ENCODE measurements around the gene CD247. TPM values are rescaled to one million over a fixed set of nuclear protein-coding genes. Genes with fewer than 3 reads are reported as not detected.
A peak's percentile ranks its signal among the peaks of the same experiment; 100 is the strongest.

The CD247 gene
- total RNA-seq, 1 donor from 2014 or later, result 0.57 TPM

DNA sequence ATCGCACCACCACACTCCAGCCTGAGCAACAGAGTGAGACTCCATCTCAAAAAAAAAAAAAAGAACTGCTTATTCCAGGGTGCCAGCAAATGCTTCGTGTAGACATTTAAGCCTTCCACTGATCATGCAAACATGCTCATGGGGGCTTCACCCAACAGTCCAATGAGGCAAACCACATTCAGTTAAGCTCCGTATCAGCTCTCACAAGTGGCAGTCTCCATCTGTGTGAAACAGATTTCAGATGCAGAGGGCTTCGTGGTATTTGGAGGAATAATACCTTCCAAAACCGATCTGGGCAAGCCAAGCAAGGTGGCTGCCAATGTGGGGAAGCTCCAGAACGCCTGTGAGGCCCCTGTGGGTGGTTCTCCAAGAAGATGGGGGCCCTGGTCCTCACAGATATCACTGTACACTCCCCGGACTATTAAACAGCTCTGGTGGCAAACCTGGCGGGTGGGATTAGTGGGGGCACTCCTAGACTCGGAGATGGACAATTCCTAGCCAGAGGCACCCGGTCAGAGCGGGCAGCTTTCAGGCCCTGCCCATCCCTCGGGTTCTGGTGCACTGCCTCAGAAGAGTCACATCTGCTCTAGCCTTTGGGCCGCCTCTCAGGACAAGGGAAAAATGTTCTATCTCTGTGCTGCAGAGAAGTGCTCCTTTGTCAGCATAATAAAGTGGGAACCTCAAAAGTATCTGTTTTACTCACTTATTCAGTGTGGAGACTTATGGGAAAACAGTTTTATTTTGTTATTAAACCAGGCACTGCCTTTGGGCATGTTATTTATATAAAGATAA lies 25.1 kb upstream of the CD247 start:
- DNase-seq, result no peak
- intact Hi-C loops (cut with micrococcal nuclease), result no loop called here
- peak; percentile 30 for ATAC-seq

DNA sequence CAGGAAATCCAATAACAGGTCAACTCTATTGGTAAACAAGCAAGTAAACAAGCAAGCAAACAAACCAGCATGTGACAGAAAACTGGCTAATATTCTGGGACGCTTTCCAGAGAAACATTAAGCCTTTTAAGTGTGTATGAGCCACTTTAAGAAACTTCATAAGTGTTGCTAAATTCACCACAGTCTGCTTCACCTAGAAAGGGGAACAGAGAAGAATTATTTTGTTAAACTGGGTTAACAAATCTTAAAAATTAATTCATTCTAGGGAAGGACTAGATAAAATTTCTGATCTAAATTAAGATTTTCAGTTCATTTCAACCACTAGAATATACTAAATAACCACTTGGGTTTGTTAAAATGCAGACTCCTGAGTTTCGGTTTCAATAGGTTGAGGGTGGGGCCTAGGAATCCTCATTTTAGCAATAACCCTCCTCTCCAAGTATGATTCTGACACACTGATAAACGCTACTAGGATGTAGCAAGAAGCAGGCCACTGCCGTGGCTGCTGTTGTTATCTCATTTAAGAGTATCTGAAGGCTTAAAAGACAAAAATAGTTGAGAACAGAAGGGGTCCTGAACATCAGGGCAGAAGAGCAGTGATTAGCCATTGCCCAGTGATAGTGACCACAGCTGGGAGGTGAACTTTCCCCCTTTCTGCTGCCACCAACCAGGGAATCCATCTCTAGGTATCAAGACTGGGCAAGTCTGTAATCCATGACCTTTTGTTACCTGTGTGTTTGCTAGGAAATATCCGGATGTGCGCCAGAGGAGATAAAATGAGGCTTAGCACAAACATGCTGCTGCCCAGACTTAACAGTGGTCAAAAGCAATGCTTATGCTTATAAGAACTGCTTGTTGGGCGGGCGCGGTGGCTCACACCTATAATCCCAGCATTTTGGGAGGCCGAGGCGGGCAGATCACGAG lies 24.0 kb upstream of the CD247 start:
- intact Hi-C loops (cut with micrococcal nuclease), result no loop called here
- no peak for ATAC-seq
- DNase-seq, result no peak

DNA sequence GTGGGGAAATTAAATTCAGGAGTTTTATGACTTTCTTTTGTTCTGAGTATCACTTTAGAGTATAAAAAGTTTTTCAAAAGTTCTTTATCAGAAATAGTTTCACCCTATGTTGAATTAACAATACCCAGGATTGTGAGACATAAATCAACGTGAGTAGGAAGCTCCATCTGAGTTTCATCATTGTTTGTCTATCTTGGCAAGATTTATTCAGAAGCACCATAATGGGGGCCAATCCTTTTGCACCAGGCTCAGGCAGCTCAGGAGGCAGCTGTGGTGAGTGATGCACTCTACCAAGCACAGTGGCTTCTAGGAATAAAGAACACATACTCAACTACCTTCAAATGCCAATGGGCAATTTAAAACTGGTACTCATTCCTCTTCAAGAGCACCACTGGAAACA lies 23.3 kb upstream of the CD247 start:
- ATAC-seq (no peak), DNase-seq (no peak)
- intact Hi-C loops (cut with micrococcal nuclease), result no loop called here

DNA sequence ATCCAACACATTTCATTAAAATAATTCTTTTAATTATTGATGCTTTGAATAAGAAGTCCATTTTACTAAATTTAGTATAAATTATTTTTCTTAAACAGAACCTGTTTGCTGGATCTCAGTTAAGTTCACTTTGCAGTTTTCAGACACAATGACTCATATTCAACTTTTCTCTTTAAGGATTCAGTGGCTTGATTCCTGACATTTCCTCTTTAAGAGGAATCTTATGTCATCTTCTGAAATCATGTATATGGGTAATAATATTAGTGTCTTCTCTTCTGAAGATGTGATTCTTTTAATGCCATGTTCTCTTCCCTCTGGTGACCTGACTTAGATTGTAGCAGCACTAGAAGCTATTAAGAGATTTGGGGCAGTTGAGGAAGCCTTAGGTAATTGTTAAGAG lies 22.7 kb upstream of the CD247 start:
- ATAC-seq (no peak), DNase-seq (no peak)
- intact Hi-C loops (cut with micrococcal nuclease), result no loop called here

DNA sequence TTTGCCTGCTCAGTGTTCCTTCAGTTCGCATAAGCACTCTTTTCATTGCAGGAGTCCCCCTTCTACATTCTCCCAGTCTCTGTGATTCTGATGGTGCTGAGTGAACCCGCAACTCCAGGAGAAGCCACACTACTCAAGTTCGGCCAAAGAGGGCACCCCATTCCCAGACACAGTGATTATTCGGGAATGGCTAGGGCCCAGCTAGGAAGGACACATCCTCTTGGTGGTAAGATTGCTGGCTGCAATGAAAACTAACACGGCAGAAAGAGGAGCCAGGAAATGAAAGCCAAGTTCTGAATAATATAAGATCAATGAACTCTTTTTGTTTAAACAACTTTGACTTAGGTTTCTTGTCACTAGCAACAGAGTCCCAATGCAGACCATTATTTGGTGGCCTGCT lies 20.3 kb upstream of the CD247 start:
- no peak for ATAC-seq
- no peak for DNase-seq
- intact Hi-C loops (cut with micrococcal nuclease), result loop anchor here (10.0 kb wide), 1 partner anchor 474 kb away; no protein-coding TSS in a partner anchor

DNA sequence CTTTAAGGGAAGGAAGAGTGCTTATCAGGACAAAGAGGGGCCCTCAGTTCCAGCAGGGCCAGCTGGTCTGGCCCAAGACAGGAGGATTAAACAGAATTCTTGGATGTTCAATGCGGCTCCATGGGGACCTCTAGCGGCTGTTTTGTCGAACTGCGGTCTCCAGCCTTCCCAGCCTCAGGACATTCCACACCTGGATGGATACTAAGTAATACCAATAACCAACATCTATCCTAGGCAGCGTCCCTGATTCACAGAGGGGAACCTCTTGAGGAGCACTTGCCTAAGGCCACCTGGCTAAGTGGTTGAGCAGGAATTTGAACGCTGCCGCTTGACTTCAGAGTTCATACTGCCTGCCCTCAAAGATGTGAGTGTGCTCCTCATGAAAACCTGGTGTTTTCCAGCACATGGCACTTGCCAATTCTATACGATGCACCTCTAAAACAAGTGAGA lies 15.5 kb upstream of the CD247 start:
- ATAC-seq (peak; percentile 92), DNase-seq (peak; percentile 72)
- intact Hi-C loops (cut with micrococcal nuclease), result loop anchor here (5.0 to 10.0 kb wide), 2 partner anchors 267 to 469 kb away; no protein-coding TSS in a partner anchor

DNA sequence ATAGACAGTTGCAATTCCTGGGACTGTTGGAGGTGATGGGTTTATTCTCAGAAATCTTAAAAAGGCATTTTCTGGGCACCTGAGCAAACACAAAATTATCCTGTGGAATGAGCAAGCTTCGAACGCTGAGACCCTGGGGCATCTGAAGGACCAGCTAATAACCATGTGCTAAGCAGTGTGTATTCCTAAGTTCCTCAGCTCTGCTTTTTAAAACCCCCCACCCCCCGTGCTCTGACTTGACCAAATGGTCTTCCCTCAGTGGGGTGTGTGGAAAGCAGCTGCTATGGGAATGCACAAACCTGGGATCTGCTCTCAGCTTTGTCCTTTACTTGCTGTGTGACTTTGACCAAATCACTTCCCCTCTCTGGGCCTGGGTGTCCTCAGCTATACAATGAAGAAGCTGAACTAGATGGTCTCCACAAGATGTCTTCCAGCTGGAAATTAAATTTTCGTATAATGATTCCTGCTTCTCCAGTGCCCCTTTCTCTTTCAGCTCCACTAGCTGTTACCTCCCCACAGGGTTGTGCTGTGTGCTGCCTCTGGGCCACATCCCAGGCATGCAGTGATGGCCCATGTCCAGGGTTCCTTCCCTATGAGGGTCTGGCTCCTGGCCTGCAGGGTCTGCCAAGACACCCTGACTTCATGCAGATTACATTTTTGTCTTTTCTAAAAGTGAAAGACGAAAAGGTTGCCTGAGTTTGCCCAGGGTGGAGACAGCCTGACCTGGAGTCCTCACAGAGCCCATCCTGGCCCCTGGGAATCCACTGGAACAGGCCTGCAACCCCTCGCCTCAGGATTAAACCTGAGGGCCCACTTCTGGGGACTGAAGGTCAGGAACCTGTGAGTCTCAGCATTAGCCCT lies 14.9 kb upstream of the CD247 start:
- intact Hi-C loops (cut with micrococcal nuclease), result loop anchor here (5.0 to 10.0 kb wide), 2 partner anchors 266 to 468 kb away; no protein-coding TSS in a partner anchor
- peak; percentile 42 for DNase-seq
- ATAC-seq, result peak; percentile 79

DNA sequence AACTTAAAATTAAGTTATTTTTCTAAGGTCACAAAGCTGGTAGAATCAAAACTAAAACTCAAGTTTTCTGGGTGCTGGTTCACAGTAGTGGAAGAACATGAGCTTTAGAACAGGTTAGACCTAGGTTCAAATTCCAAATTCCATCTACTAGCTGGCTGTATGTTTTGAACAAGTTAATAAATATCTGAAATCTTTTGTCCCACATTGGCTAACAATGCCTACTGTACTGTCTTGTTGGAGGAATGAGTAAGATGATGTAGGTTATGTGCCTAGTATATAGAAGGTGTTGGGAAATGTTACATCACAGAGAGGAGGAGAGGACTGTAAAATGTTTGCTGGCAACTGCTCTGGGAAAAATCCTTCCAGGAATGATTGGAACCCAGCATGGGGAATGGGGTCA lies 14.0 kb upstream of the CD247 start:
- DNase-seq (no peak), ATAC-seq (no peak)
- intact Hi-C loops (cut with micrococcal nuclease), result loop anchor here (5.0 to 10.0 kb wide), 2 partner anchors 265 to 468 kb away; no protein-coding TSS in a partner anchor

DNA sequence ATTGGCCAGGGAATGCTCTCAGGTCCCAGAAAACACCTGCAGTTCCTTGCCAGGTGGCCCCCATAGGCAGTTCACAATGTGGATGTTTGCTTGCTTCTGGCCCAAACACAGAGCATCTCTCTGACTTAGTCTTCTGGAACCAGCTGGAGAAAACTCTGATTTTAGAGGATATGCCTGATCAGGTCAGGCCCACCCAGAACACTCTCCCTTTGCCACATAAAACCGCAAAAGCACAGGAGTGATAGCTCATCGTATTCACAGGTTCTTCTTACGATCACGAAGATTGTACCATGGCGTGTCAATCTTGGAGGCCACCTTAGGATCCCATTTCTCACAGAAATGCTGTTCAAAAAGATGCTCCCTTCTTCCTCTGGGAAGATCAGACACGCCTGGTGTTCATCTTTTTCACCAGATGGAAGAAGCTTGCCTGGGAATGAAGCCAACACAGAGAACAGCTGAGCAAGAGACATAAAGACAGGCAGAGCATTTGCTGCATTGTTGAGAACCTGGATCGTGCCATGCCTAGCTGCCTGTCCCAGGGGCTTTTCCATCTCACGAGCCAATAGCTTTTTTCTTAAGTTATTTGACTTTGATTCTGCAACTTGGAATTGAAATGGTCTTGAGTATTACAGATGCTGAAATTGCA lies 11.6 kb upstream of the CD247 start:
- no peak for DNase-seq
- no peak for ATAC-seq
- intact Hi-C loops (cut with micrococcal nuclease), result loop anchor here (5.0 to 10.0 kb wide), 2 partner anchors 263 to 465 kb away; no protein-coding TSS in a partner anchor

DNA sequence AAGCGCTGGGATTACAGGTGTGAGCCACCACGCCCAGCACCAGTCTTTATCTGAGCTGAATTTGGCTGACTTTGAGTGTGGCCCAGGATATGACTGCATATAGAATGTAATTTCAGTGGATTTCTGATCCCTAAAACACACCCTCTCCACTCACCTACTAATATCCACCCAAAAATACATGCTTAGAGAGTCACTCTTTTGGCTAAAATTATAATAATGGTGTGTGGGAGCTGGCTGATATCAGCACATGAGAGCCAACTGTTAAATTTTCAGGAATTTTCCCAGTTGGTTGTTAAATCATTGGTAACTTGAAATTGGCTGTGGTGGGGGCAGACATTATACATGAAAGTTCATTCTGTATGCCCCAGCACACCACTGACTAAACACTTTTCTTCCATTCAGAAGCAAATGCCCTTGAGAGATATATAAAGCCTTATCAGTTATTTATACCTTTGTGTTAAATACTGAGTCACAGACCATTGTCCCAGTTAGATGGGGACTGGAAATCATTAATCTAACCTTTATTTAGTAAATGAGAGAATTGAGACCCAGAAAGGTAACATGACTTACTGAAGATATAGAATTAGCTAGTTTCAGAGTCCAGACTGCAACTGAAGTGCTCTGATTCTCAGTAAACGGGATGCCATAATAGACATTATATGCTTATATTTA lies 9.9 kb upstream of the CD247 start:
- no peak for DNase-seq
- intact Hi-C loops (cut with micrococcal nuclease), result no loop called here
- no peak for ATAC-seq

DNA sequence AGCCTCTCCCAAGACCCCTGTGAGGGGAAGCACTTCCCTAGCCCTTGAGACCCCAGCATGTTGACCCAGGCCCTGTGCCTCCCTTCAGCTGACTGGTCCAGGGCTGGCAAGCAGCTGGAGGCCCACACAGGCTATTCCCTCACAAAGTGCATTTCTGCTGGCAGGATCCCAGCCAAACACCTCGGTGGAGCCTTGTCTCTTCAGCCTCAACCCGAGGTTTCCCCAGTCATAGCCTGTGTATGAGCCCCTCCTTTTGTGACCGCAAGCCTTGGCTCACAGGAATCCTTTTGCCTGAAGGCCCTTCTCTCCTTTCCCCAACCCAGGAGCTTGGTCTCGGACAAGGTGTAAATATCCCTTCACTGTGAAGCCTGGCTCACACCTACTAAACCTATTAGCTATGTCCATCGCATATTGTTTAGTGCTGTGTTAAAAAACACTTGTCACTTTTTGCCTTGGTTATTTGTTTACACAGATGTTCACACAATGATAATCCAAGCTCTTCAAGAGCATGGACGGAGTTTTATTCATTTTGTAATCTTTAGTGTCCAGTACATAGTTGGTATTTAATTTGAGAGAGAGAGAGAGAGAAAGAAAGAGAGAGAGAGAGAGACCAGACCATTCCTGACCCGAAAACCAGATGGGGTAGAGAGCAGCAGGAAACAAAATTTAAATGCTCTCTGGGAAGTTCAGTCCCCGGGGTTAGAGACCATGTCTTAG lies 8.5 kb upstream of the CD247 start:
- intact Hi-C loops (cut with micrococcal nuclease), result no loop called here
- ATAC-seq, result no peak
- no peak for DNase-seq

DNA sequence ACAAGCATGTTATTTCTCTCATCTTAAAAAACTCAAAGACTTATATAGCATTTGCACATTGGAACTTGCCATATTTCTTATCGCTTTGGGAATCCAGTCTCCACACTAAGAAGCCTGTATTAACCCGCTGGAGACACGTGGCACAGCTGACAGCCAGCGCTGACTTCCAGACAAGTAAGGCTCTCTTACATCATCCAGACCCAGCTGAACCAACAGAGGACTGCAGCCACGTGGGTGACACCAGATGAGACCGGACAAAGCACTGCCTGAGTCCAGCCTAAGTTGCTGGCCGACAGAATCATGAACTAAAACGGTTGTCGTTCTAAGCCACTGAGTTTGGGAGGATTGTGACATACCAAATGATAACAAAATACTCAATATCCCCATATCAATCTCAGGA lies 6.3 kb upstream of the CD247 start:
- intact Hi-C loops (cut with micrococcal nuclease), result no loop called here
- ATAC-seq, result no peak

DNA sequence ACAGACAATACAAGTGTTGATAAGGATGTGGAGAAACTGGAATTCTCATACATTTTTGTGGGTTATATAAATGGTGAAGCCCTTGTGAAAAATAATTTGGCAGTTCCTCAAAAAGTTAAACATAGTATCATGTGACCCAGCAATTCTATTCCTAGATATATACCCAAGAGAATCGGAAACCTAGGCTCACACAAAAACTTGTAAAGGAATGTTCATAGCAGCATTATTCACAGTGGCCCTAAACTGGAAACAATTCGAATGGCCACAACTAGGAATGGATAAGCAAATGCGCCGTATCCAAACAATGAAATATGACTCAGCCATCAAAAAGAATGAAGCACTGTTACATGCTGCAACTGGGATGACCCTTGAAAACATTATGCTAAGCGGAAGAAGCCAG lies 3.9 kb upstream of the CD247 start:
- ATAC-seq, result no peak
- intact Hi-C loops (cut with micrococcal nuclease), result no loop called here
- no peak for DNase-seq

More for the DNA sequence above, 6.3 kb upstream of the CD247 start:
- DNase-seq, result no peak

DNA sequence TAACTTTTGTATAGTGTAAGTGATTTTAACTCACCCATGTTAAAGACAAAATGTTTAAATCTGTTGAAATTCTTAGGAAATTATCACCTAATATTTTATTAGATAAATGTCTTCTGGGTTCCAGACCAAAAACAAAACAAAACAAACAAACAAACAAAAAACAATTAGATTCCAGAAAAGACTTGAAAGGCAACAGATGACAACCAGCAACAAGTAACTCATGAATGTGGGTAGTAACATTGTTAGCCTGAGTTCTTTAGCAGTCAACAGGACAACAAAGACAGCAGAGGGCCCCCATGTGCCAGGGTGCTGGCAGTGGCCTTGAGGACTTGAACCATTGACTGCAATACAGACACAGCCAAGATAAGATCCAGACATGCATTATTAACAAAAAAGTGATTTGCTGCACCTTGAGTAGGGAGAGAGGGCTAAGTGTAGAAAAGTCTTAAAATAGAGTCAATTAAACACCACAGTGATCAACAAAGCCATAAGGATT lies 2.4 kb upstream of the CD247 start:
- DNase-seq (no peak), ATAC-seq (no peak)
- intact Hi-C loops (cut with micrococcal nuclease), result no loop called here

DNA sequence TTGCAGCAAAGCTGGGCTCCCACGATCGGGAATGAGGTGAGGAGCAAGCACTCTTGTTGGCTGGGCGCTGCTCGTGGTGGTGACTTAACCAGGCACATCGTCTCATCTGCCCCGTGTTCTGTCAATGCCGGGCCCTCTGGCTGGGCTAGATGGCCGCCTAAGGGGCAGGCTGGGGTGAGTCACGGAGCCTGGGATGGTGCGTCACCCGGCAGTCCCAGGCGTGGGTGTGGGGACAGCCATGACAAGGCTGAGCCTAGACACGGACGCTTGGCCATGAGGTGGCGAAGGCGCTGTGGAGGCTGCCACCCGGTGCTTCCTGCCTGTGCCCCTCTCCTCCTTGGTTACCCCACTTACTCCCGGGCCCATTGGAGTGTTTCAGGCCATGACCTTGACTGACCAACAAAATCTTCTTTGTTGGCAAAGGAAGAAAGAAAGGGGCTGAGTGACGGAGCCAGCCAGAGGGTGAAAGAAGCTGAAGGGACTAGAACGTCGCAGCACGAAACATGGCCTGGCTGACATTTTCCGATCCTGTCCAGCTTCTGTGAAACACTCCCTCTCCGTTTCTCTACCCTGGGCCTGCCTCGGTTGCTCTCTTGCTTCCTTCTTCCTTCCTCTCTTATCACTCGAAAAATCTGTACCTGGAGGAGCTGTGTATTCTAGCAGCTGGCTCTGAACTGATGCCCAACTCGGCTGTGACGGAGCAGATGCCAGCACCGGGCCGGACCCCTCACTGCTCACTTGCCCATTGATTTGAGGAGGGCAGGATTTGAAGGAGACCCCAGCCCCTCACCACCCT lies 596 bp downstream of the CD247 start:
- ATAC-seq (peak; percentile 13), DNase-seq (peak; percentile 40)
- intact Hi-C loops (cut with micrococcal nuclease), result no loop called here
